DMS79 (cell line): Measurements from ENCODE around the gene TAS2R42.

Experiments
- DNase-seq: peaks from one replicate; lab custom pipeline; 2025; lab: John Stamatoyannopoulos, UW

Gene TAS2R42

DNA sequence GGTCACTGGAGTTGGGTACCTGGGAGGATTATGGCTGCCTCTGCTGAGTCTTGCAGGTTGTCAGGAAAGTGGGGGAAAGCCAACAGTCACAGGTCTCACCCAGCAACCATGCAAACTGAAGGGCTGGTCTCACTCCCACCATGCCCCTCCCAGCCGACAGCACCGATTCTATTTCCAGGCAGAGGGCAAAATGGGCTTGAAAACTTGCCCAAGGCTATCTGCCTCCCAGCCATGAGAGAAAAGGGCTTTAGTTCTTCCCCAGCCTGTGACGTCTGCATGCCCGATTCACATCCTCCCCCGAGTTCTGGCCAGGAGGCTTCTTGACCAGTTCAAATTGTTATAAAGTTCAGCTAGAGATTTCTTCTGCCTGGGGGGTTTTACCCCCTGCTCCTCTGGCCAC lies 42.4 kb downstream of the TAS2R42 start:
- no peak for DNase-seq

DNA sequence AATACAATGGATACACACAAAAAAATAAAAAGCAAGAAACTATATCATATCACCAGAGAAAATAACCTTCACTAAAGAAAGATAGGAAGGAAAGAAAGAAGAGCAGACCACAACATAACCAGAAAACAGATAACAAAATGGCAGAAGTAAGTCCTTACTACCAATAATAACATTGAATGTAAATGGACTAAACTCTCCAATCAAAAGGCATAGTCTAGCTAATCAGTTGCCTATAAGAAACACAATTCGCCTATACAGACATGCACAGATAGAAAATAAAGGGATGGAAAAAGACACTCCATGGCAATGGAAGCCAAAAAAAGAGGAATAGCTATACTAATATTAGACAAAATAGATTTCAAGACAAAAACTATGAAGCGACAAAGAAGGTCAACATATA lies 43.4 kb downstream of the TAS2R42 start:
- DNase-seq, result no peak

- no peak for DNase-seq
These were observed 50.7 kb downstream of the TAS2R42 start for GRCh38 chr12:11136075-11136474.
